Measurements from ENCODE around the gene WDR90.

GRCh38 chr16:689175-689897 lies 40.2 kb downstream of the WDR90 start:
- TF ChIP-seq CTCF (IDR thresholded peaks at IDR 0.05; ENCODE audit: low read depth, low read length, poor library complexity, severe bottlenecking), result no peak
- no peak for TF ChIP-seq EZH2phosphoT487 (IDR thresholded peaks at IDR 0.05; ENCODE audit: borderline replicate concordance, low read length)
